Lower lobe of right lung (tissue), 2 donors: ENCODE data around the gene PCOLCE2. TPM values are rescaled to one million over a fixed set of nuclear protein-coding genes. Genes with fewer than 3 reads are reported as not detected.

ENCODE experiments used
- ATAC-seq, 2 donors: fragments of 200-7000 bp; cut with Tn5 transposase; one replicate each; pipeline ENCODE4 v1.9.1; 2020 to 2022; ENCODE audit warnings: mild to moderate bottlenecking in 2 of 2, moderate library complexity in 2 of 2
- DNase-seq: peaks from one replicate; pipeline ENCODE4 v3.0.0-alpha.2; 2020
- H3K27ac ChIP-seq: fragments of 200-600 bp; one replicate; pipeline ENCODE4 v1.8.0; 2022
- H3K27me3 ChIP-seq: fragments of 200-600 bp; one replicate; pipeline ENCODE4 v1.8.0; 2022; ENCODE audit warnings: low read depth
- H3K36me3 ChIP-seq: fragments of 200-600 bp; one replicate; pipeline ENCODE4 v1.8.0; 2022; ENCODE audit warnings: mild to moderate bottlenecking
- H3K4me1 ChIP-seq: fragments of 200-600 bp; one replicate; pipeline ENCODE4 v1.8.0; 2022
- H3K4me3 ChIP-seq: fragments of 200-600 bp; one replicate; pipeline ENCODE4 v1.8.0; 2022; ENCODE audit warnings: mild to moderate bottlenecking
- H3K9me3 ChIP-seq: fragments of 200-600 bp; one replicate; pipeline ENCODE4 v1.8.0; 2022
- intact Hi-C: fragments of 100-400 bp; cut with DNase I; formaldehyde crosslinking; loops from one replicate; pipeline ENCODE4 v1.11.0; 2022
- total RNA-seq: library from RNA; stranded (reverse); fragmentation: NEBNext Ultra II Directional; extraction: Animal tissue kit (Norgen Biotek cat#: 25700); gene quantifications from one replicate; pipeline ENCODE4 v1.2.1, GENCODE V29; 2021
- TF ChIP-seq, protein P1 (sequence below): fragments of 200-600 bp; IDR thresholded peaks from one replicate; pipeline ENCODE4 v1.8.0; 2022; ENCODE audit warnings: antibody characterized with exemption, mild to moderate bottlenecking
- donor health status: DM: no; HTN: yes; CAD: no; lungs with severe emphysema.

Gene PCOLCE2
- total RNA-seq, 1 donor from 2014 or later: 41.0 TPM

- Histone ChIP-seq H3K36me3 (no peaks in the 10 kb centered on the region), H3K9me3 (no peaks in the 10 kb centered on the region), H3K27ac (no peak overlapping the region), H3K27me3 (no peaks in the 10 kb centered on the region), H3K4me3 (no peak overlapping the region), H3K4me1 (no peaks in the 10 kb centered on the region)
- no peak for DNase-seq
- ATAC-seq: no peak
- intact Hi-C loops: no loop called here
- TF ChIP-seq, protein P1, sequence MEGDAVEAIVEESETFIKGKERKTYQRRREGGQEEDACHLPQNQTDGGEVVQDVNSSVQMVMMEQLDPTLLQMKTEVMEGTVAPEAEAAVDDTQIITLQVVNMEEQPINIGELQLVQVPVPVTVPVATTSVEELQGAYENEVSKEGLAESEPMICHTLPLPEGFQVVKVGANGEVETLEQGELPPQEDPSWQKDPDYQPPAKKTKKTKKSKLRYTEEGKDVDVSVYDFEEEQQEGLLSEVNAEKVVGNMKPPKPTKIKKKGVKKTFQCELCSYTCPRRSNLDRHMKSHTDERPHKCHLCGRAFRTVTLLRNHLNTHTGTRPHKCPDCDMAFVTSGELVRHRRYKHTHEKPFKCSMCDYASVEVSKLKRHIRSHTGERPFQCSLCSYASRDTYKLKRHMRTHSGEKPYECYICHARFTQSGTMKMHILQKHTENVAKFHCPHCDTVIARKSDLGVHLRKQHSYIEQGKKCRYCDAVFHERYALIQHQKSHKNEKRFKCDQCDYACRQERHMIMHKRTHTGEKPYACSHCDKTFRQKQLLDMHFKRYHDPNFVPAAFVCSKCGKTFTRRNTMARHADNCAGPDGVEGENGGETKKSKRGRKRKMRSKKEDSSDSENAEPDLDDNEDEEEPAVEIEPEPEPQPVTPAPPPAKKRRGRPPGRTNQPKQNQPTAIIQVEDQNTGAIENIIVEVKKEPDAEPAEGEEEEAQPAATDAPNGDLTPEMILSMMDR: no peak
Observed at GRCh38 chr3:142902356-142902755, 13.5 kb upstream of the PCOLCE2 start.

GRCh38 chr3:142898346-142899213, 9.7 kb upstream of the PCOLCE2 start:
- DNase-seq: no peak
- no peaks in the 10 kb centered on the region for H3K9me3 ChIP-seq
- no peak overlapping the region for H3K27ac ChIP-seq
- no peak overlapping the region for H3K4me3 ChIP-seq
- intact Hi-C loops: no loop called here
- no peak for ATAC-seq
- TF ChIP-seq, protein P1: no peak
- no peaks in the 10 kb centered on the region for H3K27me3 ChIP-seq
- no peaks in the 10 kb centered on the region for H3K36me3 ChIP-seq
- H3K4me1 ChIP-seq: no peaks in the 10 kb centered on the region

- no peak for ATAC-seq
- TF ChIP-seq, protein P1: no peak
- no peaks in the 10 kb centered on the region for H3K27me3 ChIP-seq
- H3K9me3 ChIP-seq: no peaks in the 10 kb centered on the region
- no peaks in the 10 kb centered on the region for H3K4me1 ChIP-seq
- H3K36me3 ChIP-seq: no peaks in the 10 kb centered on the region
- no peak overlapping the region for H3K4me3 ChIP-seq
- intact Hi-C loops: no loop called here
- no peak for DNase-seq
- no peak overlapping the region for H3K27ac ChIP-seq
Observed at GRCh38 chr3:142897807-142898206, 8.9 kb upstream of the PCOLCE2 start.

GRCh38 chr3:142896996-142897395, 8.1 kb upstream of the PCOLCE2 start:
- Histone ChIP-seq H3K36me3 (no peaks in the 10 kb centered on the region), H3K27ac (no peak overlapping the region), H3K27me3 (no peaks in the 10 kb centered on the region), H3K9me3 (no peaks in the 10 kb centered on the region), H3K4me3 (no peak overlapping the region), H3K4me1 (no peaks in the 10 kb centered on the region)
- ATAC-seq (no peak), DNase-seq (no peak)
- TF ChIP-seq, protein P1: no peak
- intact Hi-C loops: no loop called here

DNA sequence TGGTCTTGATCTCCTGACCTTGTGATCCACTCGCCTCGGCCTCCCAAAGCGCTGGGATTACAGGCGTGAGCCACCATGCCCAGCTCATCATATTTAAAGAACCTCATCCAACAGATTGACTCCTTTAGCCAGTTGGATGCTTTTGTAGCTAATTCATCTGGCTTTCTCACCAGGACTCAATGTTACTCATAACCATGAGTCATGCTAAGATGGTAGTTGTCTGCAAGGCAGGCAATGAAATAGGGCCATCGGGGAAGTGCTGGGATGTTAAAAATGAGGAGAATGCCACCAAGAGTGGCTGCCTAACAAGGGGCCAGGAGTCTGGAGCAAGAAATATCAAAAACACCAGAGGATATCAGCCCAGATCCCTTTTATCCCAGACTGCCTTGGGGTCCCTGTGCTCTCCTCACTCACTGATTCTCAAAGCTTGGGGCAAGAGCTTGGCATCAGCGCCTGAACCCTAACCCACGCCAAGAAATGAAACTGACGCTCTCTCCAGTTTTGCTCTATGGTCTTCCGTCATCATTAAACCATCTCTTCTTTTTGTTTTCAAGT, 7.4 kb upstream of the PCOLCE2 start:
- DNase-seq (no peak), ATAC-seq (no peak)
- Histone ChIP-seq H3K4me3 (no peak overlapping the region), H3K27me3 (no peaks in the 10 kb centered on the region), H3K4me1 (no peaks in the 10 kb centered on the region), H3K9me3 (no peaks in the 10 kb centered on the region), H3K36me3 (no peaks in the 10 kb centered on the region), H3K27ac (no peak overlapping the region)
- TF ChIP-seq, protein P1: no peak
- intact Hi-C loops: no loop called here
